ENCODE data around the gene ZNF878.

ZNF878 gene

DNA sequence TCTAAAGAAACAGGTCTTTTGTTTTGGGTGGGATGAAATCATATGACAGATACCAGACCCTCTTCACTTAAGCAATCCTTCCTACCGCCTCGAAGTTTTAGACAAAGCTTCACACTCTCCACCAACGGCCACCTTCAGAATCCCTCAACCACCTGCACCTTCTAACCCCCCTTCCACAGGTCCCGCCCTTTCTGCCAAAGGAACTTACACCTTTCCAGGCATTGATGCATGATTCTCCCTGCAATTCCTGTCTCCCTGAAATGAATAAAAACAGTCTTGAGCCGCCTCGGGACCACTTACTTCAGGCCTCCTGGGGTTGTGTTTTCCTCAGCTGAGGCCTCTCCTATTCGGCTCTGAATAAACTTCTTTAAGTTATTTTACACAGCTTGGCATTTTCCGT lies 18.1 kb downstream of the ZNF878 start:
- no peak for DNase-seq (ENCODE audit: low spot score)

- no peak for DNase-seq (ENCODE audit: low spot score)
These were observed 18.6 kb downstream of the ZNF878 start for GRCh38 chr19:12034198-12034597.

DNA sequence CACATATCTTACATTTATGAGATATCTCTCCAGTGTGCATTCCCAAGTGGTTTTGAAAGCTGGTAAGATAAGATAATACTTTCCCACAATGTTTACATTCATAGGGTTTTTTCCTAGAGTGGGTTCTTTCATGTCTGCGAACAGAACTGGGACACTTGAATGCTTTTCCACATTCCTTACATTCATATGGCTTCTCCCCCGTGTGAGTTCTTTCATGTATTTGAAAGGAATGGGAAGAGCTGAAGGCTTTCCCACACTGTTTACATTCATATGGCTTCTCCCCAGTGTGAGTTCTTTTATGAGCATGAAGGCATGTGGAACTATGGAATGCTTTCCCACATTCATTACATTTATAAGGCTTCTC lies 37.0 kb downstream of the ZNF878 start:
- DNase-seq (ENCODE audit: low spot score), result no peak

- DNase-seq (ENCODE audit: low spot score), result no peak
These were observed 37.6 kb downstream of the ZNF878 start for GRCh38 chr19:12015015-12015752.

DNA sequence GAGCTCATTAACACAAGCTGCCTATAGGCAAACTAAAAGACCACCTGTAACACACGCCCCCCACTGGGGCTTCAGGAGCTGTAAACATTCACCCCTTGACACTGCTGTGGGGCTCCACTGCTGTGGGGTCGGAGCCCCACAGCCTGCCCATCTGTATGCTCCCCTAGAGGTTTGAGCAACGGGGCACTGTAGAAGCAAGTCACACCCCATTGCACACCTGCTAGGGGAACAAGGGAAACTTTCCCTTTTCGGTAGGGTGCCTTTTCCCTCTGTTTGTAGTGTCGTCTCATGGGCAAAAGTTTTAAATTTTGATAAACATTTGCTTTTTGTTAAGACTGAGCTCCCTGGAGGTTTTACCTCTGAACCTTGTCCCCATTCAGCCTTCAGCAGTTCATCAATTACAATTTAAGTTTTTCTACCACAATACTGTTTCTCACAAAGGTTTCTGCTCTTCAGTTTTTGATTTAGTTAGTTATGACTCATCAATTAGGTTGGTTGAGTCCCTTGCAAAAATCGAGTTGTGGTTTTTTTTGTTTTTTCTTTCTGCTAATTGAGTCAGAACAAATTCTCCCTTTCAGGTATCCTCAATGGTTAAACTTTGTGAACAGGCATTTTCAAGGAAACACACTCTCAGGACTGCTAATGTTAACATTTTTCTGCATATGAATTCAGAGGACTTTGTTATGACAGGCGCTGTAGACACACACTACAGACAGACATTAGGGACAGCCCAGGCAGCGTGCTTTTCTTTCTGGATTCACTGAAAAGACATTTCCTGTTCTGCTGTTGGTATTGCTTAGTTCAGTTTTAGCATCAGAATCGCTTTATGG lies 52.4 kb downstream of the ZNF878 start:
- no peak for DNase-seq (ENCODE audit: low spot score)

- DNase-seq (ENCODE audit: low spot score), result peak; percentile 20
These were observed 57.6 kb downstream of the ZNF878 start for GRCh38 chr19:11995174-11995573.
